RWPE1 (cell line): ENCODE data around the gene ATP11A.

Source experiments
- CTCF ChIA-PET: fragments of 350-600 bp; sonication (Branson Sonifier 250); formaldehyde crosslinking; extraction: SDS; loops from one replicate; lab custom pipeline; 2021; lab: Yijun Ruan, JAX
- POLR2A ChIA-PET: fragments of 400-600 bp; formaldehyde crosslinking; extraction: SDS; loops from one replicate; lab custom pipeline; 2020; ENCODE audit warnings: antibody characterized with exemption; ENCODE audit not compliant: low non-redundant PET; lab: Yijun Ruan, JAX
- DNase-seq: peaks from one replicate; pipeline ENCODE4 v3.0.0; 2012; ENCODE audit warnings: low spot score
- H3K27ac ChIP-seq: fragments of 450-650 bp; 2 replicates; pipeline ENCODE4 v1.5.1; 2017
- TF ChIP-seq, protein P1 (sequence below): fragments of 450-650 bp; conservative IDR thresholded peaks from 2 replicates; pipeline ENCODE4 v1.5.1; 2017; ENCODE audit warnings: low read depth, mild to moderate bottlenecking

The ATP11A gene

DNA sequence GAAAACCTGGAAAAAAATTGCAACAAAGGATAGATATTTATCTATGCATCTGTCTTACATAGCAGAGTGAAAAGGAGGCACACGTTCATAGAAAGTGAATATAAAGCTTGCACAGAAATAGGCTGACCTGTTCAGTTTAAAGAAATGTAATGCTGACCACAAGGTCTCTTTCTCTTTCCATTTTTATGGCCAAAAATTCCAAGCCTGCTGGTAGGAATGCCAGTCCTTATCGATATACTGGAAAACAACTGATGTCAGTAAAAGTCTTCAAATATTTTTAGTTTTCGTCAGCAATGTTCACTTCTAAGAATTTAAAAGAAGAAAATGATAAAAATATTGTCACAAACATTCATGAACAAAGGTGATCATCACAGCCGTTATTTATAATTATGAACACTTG, 220.2 kb downstream of the ATP11A start:
- no peak overlapping the region for H3K27ac ChIP-seq
- TF ChIP-seq, protein P1, sequence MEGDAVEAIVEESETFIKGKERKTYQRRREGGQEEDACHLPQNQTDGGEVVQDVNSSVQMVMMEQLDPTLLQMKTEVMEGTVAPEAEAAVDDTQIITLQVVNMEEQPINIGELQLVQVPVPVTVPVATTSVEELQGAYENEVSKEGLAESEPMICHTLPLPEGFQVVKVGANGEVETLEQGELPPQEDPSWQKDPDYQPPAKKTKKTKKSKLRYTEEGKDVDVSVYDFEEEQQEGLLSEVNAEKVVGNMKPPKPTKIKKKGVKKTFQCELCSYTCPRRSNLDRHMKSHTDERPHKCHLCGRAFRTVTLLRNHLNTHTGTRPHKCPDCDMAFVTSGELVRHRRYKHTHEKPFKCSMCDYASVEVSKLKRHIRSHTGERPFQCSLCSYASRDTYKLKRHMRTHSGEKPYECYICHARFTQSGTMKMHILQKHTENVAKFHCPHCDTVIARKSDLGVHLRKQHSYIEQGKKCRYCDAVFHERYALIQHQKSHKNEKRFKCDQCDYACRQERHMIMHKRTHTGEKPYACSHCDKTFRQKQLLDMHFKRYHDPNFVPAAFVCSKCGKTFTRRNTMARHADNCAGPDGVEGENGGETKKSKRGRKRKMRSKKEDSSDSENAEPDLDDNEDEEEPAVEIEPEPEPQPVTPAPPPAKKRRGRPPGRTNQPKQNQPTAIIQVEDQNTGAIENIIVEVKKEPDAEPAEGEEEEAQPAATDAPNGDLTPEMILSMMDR, result no peak
- CTCF ChIA-PET, result no interaction called here
- POLR2A ChIA-PET, result no interaction called here
- no peak for DNase-seq

DNA sequence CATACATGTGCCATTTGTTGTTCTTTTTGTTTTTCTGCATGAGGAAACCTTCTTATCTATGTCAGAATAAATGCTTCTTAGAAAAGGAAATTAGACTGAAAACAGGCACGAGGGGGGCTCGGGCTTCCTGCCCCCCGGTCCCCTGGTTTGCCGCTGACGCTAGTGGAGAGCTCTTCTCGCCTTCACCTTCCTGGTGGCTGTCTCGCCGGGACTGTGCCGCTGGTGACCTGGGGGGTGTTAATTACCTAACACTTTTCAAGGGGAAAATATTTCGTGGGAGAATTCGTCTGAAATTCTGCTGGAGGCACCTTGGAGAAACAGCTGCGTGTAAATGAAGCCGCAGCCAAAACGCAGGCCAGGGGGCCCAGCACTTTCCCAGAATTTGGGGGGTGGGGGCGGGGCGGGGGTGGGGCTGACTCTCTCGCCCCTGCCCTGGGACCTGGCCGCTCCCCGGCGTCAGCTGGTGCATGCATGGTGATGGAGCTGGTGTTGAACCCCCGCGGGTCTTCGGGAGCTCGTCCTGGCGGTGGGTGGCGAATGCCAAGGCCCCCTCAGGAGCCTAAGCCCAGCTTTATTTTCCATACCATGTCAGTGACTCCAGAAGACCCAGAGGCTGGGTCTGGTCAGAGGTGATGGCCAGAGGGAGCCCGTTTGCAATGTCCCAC, 220.9 kb downstream of the ATP11A start:
- TF ChIP-seq, protein P1, result no peak
- POLR2A ChIA-PET, result no interaction called here
- CTCF ChIA-PET, result no interaction called here
- DNase-seq, result no peak
- no peak overlapping the region for H3K27ac ChIP-seq

DNA sequence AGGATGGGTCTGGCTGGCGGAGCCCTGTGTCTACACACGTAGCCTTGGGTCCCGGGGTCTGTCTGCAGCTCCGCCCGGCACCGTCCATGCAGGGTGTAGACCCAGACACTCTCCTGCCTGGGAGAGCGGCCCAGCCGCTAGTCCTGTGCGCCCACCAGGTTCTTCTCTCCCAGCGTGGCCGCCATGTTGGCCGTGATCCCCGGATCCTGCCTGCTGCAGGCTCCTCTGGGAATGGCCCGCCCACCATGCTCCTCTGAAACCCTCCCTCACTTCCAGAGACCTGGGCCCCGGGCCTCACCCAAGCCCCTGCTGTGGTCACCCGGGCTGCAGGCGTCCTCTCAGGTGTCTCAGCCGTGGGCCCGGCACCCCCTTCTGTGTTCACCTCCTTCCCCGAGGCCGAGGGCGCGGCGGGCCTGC, 221.5 kb downstream of the ATP11A start:
- POLR2A ChIA-PET, result no interaction called here
- CTCF ChIA-PET, result no interaction called here
- TF ChIP-seq, protein P1, result no peak
- H3K27ac ChIP-seq, result no peak overlapping the region
- DNase-seq, result no peak

DNA sequence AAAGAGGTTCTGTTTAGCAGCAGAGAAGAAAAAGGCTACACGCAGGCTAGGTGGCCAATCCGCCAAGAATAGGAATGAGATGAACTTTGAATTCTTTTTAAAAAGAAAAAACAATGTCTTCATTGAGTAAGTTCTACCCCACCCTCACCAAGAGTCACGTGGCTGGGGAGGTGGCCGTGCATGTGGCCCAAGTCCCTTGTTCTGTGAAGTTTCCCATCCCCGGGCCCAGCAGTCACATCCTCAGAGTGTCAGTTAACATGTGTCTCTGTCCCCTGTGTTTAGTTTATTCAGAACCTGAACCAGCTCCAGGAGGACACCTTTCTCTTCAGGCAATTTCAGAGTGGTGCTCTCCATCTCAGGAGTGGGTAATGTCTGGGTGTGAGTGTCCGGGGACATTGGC, 222.0 kb downstream of the ATP11A start:
- no peak for DNase-seq
- POLR2A ChIA-PET, result no interaction called here
- TF ChIP-seq, protein P1, result no peak
- CTCF ChIA-PET, result no interaction called here
- no peak overlapping the region for H3K27ac ChIP-seq

DNA sequence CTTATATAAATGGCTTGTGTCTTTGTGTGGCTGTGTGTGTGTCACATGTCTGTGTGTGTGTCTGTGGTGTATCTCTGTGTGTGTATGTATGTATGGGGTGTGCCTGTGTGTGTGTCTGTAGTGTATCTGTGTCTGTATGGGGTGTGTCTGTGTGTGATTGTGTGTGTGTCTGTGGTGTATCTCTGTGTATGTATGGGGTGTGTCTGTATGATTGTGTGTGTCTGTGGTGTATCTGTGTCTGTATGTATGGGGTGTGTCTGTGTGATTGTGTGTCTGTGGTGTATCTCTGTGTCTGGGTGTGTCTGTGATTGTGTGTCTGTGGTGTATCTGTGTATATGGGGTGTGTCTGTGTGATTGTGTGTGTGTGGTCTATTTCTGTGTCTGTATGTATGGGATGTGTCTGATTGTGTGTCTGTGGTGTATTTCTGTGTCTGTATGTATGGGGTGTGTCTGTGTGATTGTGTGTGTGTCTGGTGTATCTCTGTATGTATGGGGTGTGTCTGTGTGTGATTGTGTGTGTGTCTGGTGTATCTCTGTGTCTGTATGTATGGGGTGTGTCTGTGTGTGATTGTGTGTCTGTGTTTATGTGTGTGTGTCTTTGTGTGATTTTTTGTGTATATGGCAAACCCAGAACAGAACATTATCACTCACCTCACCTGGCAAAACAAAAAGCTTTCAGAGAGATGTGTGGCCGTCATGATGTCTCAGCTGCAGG, 223.0 kb downstream of the ATP11A start:
- TF ChIP-seq, protein P1, result no peak
- no peak for DNase-seq
- CTCF ChIA-PET, result interaction anchor here (0.6 to 0.9 kb wide), 2 partner anchors 21 to 224 kb away, joined by 3 read pairs; no protein-coding TSS in a partner anchor
- H3K27ac ChIP-seq, result no peak overlapping the region
- POLR2A ChIA-PET, result no interaction called here

DNA sequence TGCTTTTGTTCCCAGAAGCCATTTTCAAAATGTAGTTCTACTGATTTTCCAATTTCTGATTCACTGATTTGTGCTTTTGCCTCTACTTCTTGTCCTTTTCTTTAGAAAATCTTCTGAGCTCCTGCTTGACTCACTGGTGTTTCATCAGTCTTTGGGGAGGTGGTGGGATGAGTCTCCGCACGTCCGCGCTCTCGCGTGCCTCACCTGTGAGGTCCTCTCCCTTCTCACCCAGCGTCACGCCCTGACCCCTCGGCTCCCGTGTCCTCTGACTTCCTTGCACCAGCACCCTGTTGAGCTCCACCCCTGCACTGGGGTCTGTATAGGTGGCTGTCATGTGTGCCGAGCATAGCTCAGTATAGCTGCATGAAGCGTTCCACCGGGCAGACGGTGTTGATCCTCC, 226.5 kb downstream of the ATP11A start:
- H3K27ac ChIP-seq, result no peak overlapping the region
- TF ChIP-seq, protein P1, result no peak
- POLR2A ChIA-PET, result no interaction called here
- CTCF ChIA-PET, result no interaction called here
- peak; percentile 22 for DNase-seq
